ENCODE results near the gene PARVG. TPM values are rescaled to one million over a fixed set of nuclear protein-coding genes. Genes with fewer than 3 reads are reported as not detected.

PARVG gene
- polyA plus RNA-seq, 1 donor (not counting 4 experiments of a cell fraction or from before 2014, with no cell fraction given) = not detected

GRCh38 chr22:44188986-44189630 is 8.4 kb downstream of the PARVG start:
- TF ChIP-seq CTCF (optimal IDR thresholded peaks at IDR 0.05 in 1 of 3, IDR thresholded peaks at IDR 0.05 in 1 of 3, conservative IDR thresholded peaks at IDR 0.05 in 1 of 3; ENCODE audit: extremely low read depth in 1 of 3, insufficient read depth in 2 of 3, low read length in 3 of 3) (no peak), EZH2 (IDR thresholded peaks at IDR 0.05; ENCODE audit: low read length) (no peak)
- H3K9ac ChIP-seq (ENCODE audit: control insufficient read depth, extremely low read depth, insufficient read depth, low read length) = no peak overlapping the region
- FAIRE-seq = no peak

GRCh38 chr22:44190381-44190976 is 9.8 kb downstream of the PARVG start:
- dilution Hi-C loops (cut with MboI; ENCODE audit: extremely low pct_ligation_motif_present, low sequenced_read_pairs) = no loop called here
- Histone ChIP-seq H3K36me3 (ENCODE audit: control insufficient read depth in 2 of 2, extremely low read depth in 1 of 2, insufficient read depth in 2 of 2, low read length in 2 of 2) (no peaks in the 10 kb centered on the region), H3K27ac (ENCODE audit: control insufficient read depth, insufficient read depth, low read length) (no peak overlapping the region), H3K27me3 (ENCODE audit: control insufficient read depth, extremely low read depth, insufficient read depth, low read length) (peaks cover 19% of the 10 kb centered on the region), H3K79me2 (ENCODE audit: control insufficient read depth, insufficient read depth, low read length) (no peaks in the 10 kb centered on the region), H2AFZ (ENCODE audit: control insufficient read depth, low read length) (no peak overlapping the region), H3K9me3 (ENCODE audit: control insufficient read depth, low read depth, low read length) (no peaks in the 10 kb centered on the region), H3K4me2 (ENCODE audit: control insufficient read depth, extremely low read depth, insufficient read depth, low read depth, low read length) (no peak overlapping the region), H3K4me3 (ENCODE audit: control insufficient read depth in 2 of 3, extremely low read depth in 1 of 3, insufficient read depth in 2 of 3, low read depth in 1 of 3, low read length in 3 of 3) (no peak overlapping the region), H3K9ac (ENCODE audit: control insufficient read depth, extremely low read depth, insufficient read depth, low read length) (no peak overlapping the region), H3K4me1 (ENCODE audit: control insufficient read depth, extremely low read depth, insufficient read depth, low read length) (no peaks in the 10 kb centered on the region), H4K20me1 (ENCODE audit: control insufficient read depth, extremely low read depth, insufficient read depth, low read length) (no peaks in the 10 kb centered on the region), H3K9me1 (ENCODE audit: control insufficient read depth, extremely low read depth, insufficient read depth, low read length) (no peaks in the 10 kb centered on the region)
- TF ChIP-seq CTCF (optimal IDR thresholded peaks at IDR 0.05 in 1 of 3, IDR thresholded peaks at IDR 0.05 in 1 of 3, conservative IDR thresholded peaks at IDR 0.05 in 1 of 3; ENCODE audit: extremely low read depth in 1 of 3, insufficient read depth in 2 of 3, low read length in 3 of 3) (no peak), EZH2 (IDR thresholded peaks at IDR 0.05; ENCODE audit: low read length) (no peak)
- FAIRE-seq (no peak), DNase-seq (ENCODE audit: low read depth, low spot score) (no peak)

More at GRCh38 chr22:44188986-44189630, 8.4 kb downstream of the PARVG start:
- Histone ChIP-seq H3K4me2 (ENCODE audit: control insufficient read depth, extremely low read depth, insufficient read depth, low read depth, low read length) (no peak overlapping the region), H3K27ac (ENCODE audit: control insufficient read depth, insufficient read depth, low read length) (no peak overlapping the region), H3K4me3 (ENCODE audit: control insufficient read depth in 2 of 3, extremely low read depth in 1 of 3, insufficient read depth in 2 of 3, low read depth in 1 of 3, low read length in 3 of 3) (no peak overlapping the region), H3K9me3 (ENCODE audit: control insufficient read depth, low read depth, low read length) (no peaks in the 10 kb centered on the region), H3K27me3 (ENCODE audit: control insufficient read depth, extremely low read depth, insufficient read depth, low read length) (peaks cover 13% of the 10 kb centered on the region), H3K36me3 (ENCODE audit: control insufficient read depth in 2 of 2, extremely low read depth in 1 of 2, insufficient read depth in 2 of 2, low read length in 2 of 2) (no peaks in the 10 kb centered on the region), H3K4me1 (ENCODE audit: control insufficient read depth, extremely low read depth, insufficient read depth, low read length) (no peaks in the 10 kb centered on the region), H3K79me2 (ENCODE audit: control insufficient read depth, insufficient read depth, low read length) (no peaks in the 10 kb centered on the region), H3K9me1 (ENCODE audit: control insufficient read depth, extremely low read depth, insufficient read depth, low read length) (no peaks in the 10 kb centered on the region), H4K20me1 (ENCODE audit: control insufficient read depth, extremely low read depth, insufficient read depth, low read length) (no peaks in the 10 kb centered on the region), H2AFZ (ENCODE audit: control insufficient read depth, low read length) (no peak overlapping the region)
- dilution Hi-C loops (cut with MboI; ENCODE audit: extremely low pct_ligation_motif_present, low sequenced_read_pairs) = no loop called here
- DNase-seq (ENCODE audit: low read depth, low spot score) = no peak

All from keratinocyte (primary cell).